ENCODE data around the gene NDFIP1. TPM values are rescaled to one million over a fixed set of nuclear protein-coding genes. Genes with fewer than 3 reads are reported as not detected.

NDFIP1 gene
- total and polyA plus RNA-seq, 2 of the 8 experiments (the other 6 are each of a cell fraction or from before 2014, with no cell fraction given): 8.8 to 27.1 TPM

DNA sequence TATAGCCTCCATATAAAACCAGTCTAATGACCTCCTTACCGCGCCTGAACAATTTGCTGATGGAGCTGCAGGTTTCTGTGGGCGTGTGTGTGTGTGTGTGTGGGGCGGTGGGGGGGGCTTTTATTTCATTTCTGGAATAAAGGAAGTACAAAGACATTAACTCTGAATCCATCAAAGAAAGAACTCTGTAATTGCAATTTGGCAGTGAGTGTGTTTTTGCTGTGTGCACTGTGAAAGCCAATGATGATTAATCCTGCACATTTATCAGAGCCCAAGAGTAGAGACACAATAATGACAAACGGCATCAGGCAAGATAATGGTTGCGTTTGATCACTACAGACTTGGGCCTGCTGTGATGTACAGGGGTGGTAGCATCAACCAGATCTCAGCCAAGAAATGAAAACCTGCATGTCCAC, 29.3 kb upstream of the NDFIP1 start (continued):
- no peak for TF ChIP-seq CHD7 (IDR thresholded peaks at IDR 0.05; ENCODE audit: insufficient replicate concordance, low read length)
- no peak for TF ChIP-seq RFX5 (IDR thresholded peaks at IDR 0.05; ENCODE audit: borderline replicate concordance, low read depth, low read length)
